ENCODE results near the gene PFDN1. TPM values are rescaled to one million over a fixed set of nuclear protein-coding genes. Genes with fewer than 3 reads are reported as not detected.
"Not testable (repeated sequence)": the region's sequence is repeated elsewhere in the genome, so short reads cannot be mapped to it uniquely, and the experiment has no call there.

Gene PFDN1
- total and polyA plus RNA-seq, 5 donors from 2014 or later, result 34.3 to 152 (median 109) TPM

DNA sequence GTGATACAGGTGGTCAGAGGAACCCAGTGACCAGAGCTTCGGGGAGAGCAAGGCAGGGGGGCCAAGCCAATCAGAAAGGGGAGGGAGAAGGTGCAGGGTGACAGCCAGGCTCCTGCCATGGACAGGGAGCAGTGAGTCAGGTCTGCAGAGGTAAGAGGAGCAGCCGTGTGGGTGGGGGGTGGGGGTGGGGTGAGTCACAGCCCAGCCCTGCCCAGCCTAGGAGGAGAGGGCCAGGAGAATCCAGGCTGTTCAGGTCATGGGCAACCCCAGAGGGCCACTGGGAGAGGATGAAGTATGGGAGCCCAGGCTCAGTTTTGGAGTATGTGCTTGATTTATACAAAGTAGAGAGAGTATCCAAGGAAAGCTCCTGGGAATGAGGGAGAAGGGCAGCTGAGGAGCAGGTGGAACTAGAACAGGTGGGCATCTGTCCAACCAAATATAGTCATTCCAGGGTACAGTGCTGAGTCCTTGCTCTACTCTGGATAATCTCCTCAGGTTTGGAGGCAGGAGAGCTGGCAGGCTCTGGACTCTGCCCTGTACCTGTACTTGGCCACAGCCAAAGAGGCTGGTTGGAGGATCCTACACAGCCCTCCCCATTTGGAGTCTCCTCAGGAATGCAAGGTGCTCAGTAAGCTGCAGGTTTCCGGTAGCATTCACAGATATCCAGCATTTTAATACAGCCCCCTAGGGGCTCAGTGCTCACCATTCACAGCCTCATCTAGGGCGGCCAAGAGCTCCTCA is 42.0 kb upstream of the PFDN1 start:
- Histone ChIP-seq H3K27ac (ENCODE audit: insufficient read depth, low read length, poor library complexity, severe bottlenecking) (no peak overlapping the region), H3K36me3 (ENCODE audit: control insufficient read depth, insufficient read depth, low read length) (no peaks in the 10 kb centered on the region), H3K4me1 (ENCODE audit: control insufficient read depth, insufficient read depth, low read length, poor library complexity, severe bottlenecking) (peaks cover 28% of the 10 kb centered on the region), H3K4me3 (ENCODE audit: low read depth, low read length) (no peak overlapping the region), H3K9me3 (ENCODE audit: control insufficient read depth in 2 of 2, low read length in 2 of 2) (no peaks in the 10 kb centered on the region), H3K27me3 (ENCODE audit: control insufficient read depth, insufficient read depth, low read length) (peaks cover 3% of the 10 kb centered on the region)
- Mint-ChIP-seq H3K36me3 (no peaks in the 10 kb centered on the region), H3K27ac (no peak overlapping the region), H3K4me1 (peaks cover 12 to 58% (median 23%) of the 10 kb centered on the region in 4 donors), H3K27me3 (peaks cover 16% of the 10 kb centered on the region), H3K4me3 (peak overlapping the region; percentile 48 to 88 (median 82)), H3K9me3 (peaks cover 0 to 2% (median 0%) of the 10 kb centered on the region in 7 donors)
- ATAC-seq (ENCODE audit: low read depth in 2 of 2), result no peak
- no peak for DNase-seq

DNA sequence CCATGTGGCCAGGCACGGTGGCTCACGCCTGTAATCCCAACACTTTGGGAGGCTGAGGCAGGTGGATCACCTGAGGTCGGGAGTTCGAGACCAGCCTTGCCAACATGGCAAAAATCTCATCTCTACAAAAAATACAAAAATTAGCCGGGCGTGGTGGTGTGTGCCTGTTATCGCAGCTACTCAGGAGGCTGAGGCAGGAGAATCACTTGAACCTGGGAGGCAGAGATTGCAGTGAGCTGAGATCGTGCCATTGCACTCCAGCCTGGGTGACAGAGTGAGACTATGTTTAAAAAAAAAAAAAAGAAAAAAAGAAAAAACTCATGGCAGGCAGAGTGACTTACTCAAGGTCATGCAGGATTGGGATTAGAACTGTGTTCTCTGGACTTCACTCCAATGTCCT is 40.9 kb upstream of the PFDN1 start:
- H3K36me3 ChIP-seq (ENCODE audit: control insufficient read depth, insufficient read depth, low read length); H3K9me3 ChIP-seq (ENCODE audit: control insufficient read depth in 2 of 2, low read length in 2 of 2); H3K9me3 Mint-ChIP-seq; H3K27ac ChIP-seq (ENCODE audit: insufficient read depth, low read length, poor library complexity, severe bottlenecking); H3K36me3 Mint-ChIP-seq; DNase-seq; H3K27me3 ChIP-seq (ENCODE audit: control insufficient read depth, insufficient read depth, low read length); H3K4me3 ChIP-seq (ENCODE audit: low read depth, low read length); ATAC-seq (ENCODE audit: low read depth in 2 of 2): not testable (repeated sequence)
- Mint-ChIP-seq H3K27me3 (peaks cover 16% of the 10 kb centered on the region), H3K27ac (peak overlapping the region in 1 of 3 donors; percentile 7), H3K4me1 (peaks cover 12 to 58% (median 22%) of the 10 kb centered on the region in 4 donors), H3K4me3 (peak overlapping the region in 2 of 4 donors; percentile 48 to 73)
- H3K4me1 ChIP-seq (ENCODE audit: control insufficient read depth, insufficient read depth, low read length, poor library complexity, severe bottlenecking), result peaks cover 28% of the 10 kb centered on the region

DNA sequence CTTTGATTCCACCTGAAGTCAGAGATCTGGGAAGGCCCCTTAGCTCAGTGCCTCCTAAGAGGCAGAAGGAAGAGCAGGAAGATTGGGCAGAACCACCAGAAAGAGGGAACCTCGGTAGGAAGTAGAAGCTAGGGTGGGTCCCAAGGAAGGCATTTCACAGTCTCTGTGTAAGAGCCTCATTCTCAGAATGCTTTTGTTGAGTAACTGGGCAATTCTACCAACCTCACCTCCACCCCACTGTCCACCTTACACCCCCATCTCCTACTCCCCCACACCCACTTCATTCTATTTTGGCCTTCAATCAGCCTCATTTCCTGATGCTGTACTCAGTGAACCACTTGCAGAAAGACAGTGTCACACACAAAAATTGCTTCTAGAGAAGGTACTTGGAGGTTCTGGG is 40.0 kb upstream of the PFDN1 start:
- H3K27ac ChIP-seq (ENCODE audit: insufficient read depth, low read length, poor library complexity, severe bottlenecking), result no peak overlapping the region
- H3K27ac Mint-ChIP-seq, result peak overlapping the region in 2 of 3 donors; percentile 67 to 81
- no peaks in the 10 kb centered on the region for H3K36me3 ChIP-seq (ENCODE audit: control insufficient read depth, insufficient read depth, low read length)
- ATAC-seq (ENCODE audit: low read depth in 2 of 2) (no peak), DNase-seq (peak in 1 of 3 donors; percentile 42)
- peak overlapping the region in 2 of 4 donors; percentile 56 to 73 for H3K4me3 Mint-ChIP-seq
- peaks cover 3% of the 10 kb centered on the region for H3K27me3 ChIP-seq (ENCODE audit: control insufficient read depth, insufficient read depth, low read length)
- H3K4me1 Mint-ChIP-seq, result peaks cover 12 to 58% (median 21%) of the 10 kb centered on the region in 4 donors
- no peaks in the 10 kb centered on the region for H3K9me3 ChIP-seq (ENCODE audit: control insufficient read depth in 2 of 2, low read length in 2 of 2)
- peaks cover 0 to 2% (median 0%) of the 10 kb centered on the region in 7 donors for H3K9me3 Mint-ChIP-seq
- H3K4me3 ChIP-seq (ENCODE audit: low read depth, low read length), result no peak overlapping the region
- H3K4me1 ChIP-seq (ENCODE audit: control insufficient read depth, insufficient read depth, low read length, poor library complexity, severe bottlenecking), result peaks cover 28% of the 10 kb centered on the region
- H3K36me3 Mint-ChIP-seq, result no peaks in the 10 kb centered on the region
- peaks cover 16% of the 10 kb centered on the region for H3K27me3 Mint-ChIP-seq

DNA sequence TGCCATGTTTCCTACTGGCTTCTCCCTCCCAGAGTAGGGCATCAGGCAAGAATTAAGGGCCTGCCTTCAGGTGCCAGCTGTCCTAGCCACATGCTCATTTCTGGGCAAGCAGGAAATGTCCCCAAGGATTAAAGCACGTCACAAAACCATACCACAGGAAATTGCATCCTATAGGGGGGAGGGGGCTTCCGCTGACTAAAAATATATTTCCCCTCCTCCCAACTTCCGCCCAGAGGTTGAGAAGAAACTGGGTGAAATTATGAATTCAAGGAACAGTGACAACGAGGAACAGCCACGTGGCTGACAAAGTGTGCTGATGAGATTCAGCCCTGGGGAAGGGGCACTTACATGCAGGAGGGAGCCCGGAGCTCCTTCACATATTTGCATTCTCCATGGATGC is 39.4 kb upstream of the PFDN1 start:
- H3K4me1 ChIP-seq (ENCODE audit: control insufficient read depth, insufficient read depth, low read length, poor library complexity, severe bottlenecking), result peaks cover 28% of the 10 kb centered on the region
- peak overlapping the region in 3 of 4 donors; percentile 1 to 73 (median 56) for H3K4me3 Mint-ChIP-seq
- H3K36me3 ChIP-seq (ENCODE audit: control insufficient read depth, insufficient read depth, low read length), result no peaks in the 10 kb centered on the region
- peak in 1 of 3 donors; percentile 87 for DNase-seq
- H3K9me3 ChIP-seq (ENCODE audit: control insufficient read depth in 2 of 2, low read length in 2 of 2), result no peaks in the 10 kb centered on the region
- no peak overlapping the region for H3K27ac ChIP-seq (ENCODE audit: insufficient read depth, low read length, poor library complexity, severe bottlenecking)
- ATAC-seq (ENCODE audit: low read depth in 2 of 2), result no peak
- peak overlapping the region; percentile 16 for H3K4me3 ChIP-seq (ENCODE audit: low read depth, low read length)
- H3K4me1 Mint-ChIP-seq, result peaks cover 12 to 56% (median 21%) of the 10 kb centered on the region in 4 donors
- H3K27me3 Mint-ChIP-seq, result peaks cover 16% of the 10 kb centered on the region
- peaks cover 0 to 2% (median 0%) of the 10 kb centered on the region in 7 donors for H3K9me3 Mint-ChIP-seq
- H3K36me3 Mint-ChIP-seq, result no peaks in the 10 kb centered on the region
- H3K27ac Mint-ChIP-seq, result peak overlapping the region; percentile 18 to 81 (median 36)
- peaks cover 1% of the 10 kb centered on the region for H3K27me3 ChIP-seq (ENCODE audit: control insufficient read depth, insufficient read depth, low read length)

DNA sequence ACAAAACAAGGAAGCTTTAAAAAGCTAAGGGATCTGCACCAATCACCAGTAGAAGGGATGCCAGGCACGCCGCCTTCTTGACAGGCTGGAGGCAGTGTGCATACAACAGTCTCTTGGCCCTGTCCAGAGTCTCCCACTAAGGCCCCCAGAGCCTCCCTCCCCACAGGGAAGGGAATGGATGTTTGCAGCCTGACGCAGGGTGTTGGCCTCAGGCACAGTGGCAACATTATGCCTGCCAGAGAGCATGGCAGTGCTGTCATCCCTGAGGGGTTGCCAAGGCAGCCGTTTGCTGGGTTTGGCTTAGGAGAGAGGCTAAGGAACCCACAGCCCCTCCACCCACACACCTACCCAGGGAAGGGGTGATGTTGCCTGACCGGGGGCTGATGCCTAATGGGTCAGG is 38.7 kb upstream of the PFDN1 start:
- H3K9me3 ChIP-seq (ENCODE audit: control insufficient read depth in 2 of 2, low read length in 2 of 2), result no peaks in the 10 kb centered on the region
- no peak for ATAC-seq (ENCODE audit: low read depth in 2 of 2)
- no peak overlapping the region for H3K4me3 ChIP-seq (ENCODE audit: low read depth, low read length)
- Mint-ChIP-seq H3K27ac (peak overlapping the region in 1 of 3 donors; percentile 81), H3K4me1 (peaks cover 9 to 50% (median 18%) of the 10 kb centered on the region in 4 donors), H3K4me3 (no peak overlapping the region), H3K27me3 (peaks cover 11% of the 10 kb centered on the region), H3K36me3 (no peaks in the 10 kb centered on the region), H3K9me3 (peaks cover 0 to 2% (median 0%) of the 10 kb centered on the region in 7 donors)
- DNase-seq, result no peak
- H3K27me3 ChIP-seq (ENCODE audit: control insufficient read depth, insufficient read depth, low read length), result no peaks in the 10 kb centered on the region
- H3K4me1 ChIP-seq (ENCODE audit: control insufficient read depth, insufficient read depth, low read length, poor library complexity, severe bottlenecking), result peaks cover 24% of the 10 kb centered on the region
- no peak overlapping the region for H3K27ac ChIP-seq (ENCODE audit: insufficient read depth, low read length, poor library complexity, severe bottlenecking)
- no peaks in the 10 kb centered on the region for H3K36me3 ChIP-seq (ENCODE audit: control insufficient read depth, insufficient read depth, low read length)

DNA sequence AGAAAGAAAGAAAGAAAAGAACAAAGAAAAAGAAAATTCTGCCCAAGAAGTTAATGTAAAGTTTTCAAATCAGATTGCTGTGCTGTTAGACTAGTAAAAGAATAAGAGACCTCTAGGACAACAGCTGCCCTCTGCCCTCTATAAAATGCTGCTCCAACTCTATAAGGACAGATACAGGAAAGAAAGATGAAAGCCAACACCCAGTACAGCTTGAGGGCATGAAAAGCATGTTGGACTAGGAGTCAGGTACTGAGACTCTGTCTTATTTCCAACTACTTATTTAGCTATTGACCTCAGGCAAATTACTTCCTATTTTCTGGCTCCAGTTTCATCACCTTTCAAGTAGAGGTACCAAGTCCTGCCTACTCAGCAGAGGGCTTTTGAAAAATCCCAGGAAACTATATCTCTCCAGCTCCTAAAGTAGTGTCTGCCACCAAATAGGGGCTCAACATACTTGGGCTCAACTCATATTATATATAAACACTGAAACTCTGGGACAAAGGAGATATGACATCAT is 37.8 kb upstream of the PFDN1 start:
- Histone ChIP-seq H3K36me3 (ENCODE audit: control insufficient read depth, insufficient read depth, low read length) (no peaks in the 10 kb centered on the region), H3K27me3 (ENCODE audit: control insufficient read depth, insufficient read depth, low read length) (no peaks in the 10 kb centered on the region), H3K27ac (ENCODE audit: insufficient read depth, low read length, poor library complexity, severe bottlenecking) (no peak overlapping the region), H3K9me3 (ENCODE audit: control insufficient read depth in 2 of 2, low read length in 2 of 2) (no peaks in the 10 kb centered on the region), H3K4me3 (ENCODE audit: low read depth, low read length) (no peak overlapping the region), H3K4me1 (ENCODE audit: control insufficient read depth, insufficient read depth, low read length, poor library complexity, severe bottlenecking) (peaks cover 17% of the 10 kb centered on the region)
- DNase-seq (no peak), ATAC-seq (ENCODE audit: low read depth in 2 of 2) (no peak)
- H3K4me3 Mint-ChIP-seq, result no peak overlapping the region
- H3K36me3 Mint-ChIP-seq, result no peaks in the 10 kb centered on the region
- H3K27me3 Mint-ChIP-seq, result peaks cover 11% of the 10 kb centered on the region
- peaks cover 0 to 2% (median 0%) of the 10 kb centered on the region in 7 donors for H3K9me3 Mint-ChIP-seq
- H3K4me1 Mint-ChIP-seq, result peaks cover 9 to 44% (median 18%) of the 10 kb centered on the region in 4 donors
- no peak overlapping the region for H3K27ac Mint-ChIP-seq

DNA sequence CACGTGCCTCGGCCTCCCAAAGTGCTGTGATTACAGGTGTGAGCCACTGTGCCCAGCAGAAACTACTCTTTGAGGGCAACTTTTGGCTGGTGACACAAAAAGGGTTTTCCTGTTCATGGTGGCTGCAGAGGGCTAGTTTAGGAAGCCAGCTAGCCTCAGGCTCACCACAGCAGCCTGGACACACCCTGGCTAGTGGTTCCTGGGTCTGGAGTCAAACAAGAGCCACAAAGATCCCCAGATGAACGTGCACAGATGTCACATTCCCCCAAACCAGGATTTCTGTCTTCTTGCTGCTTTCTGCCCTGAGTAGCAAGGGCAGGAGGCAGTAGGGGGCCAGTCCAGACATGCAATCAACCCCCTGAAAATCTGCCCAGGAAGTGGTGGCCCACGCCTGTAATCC is 36.7 kb upstream of the PFDN1 start:
- Histone ChIP-seq H3K27ac (ENCODE audit: insufficient read depth, low read length, poor library complexity, severe bottlenecking) (no peak overlapping the region), H3K4me3 (ENCODE audit: low read depth, low read length) (no peak overlapping the region), H3K4me1 (ENCODE audit: control insufficient read depth, insufficient read depth, low read length, poor library complexity, severe bottlenecking) (peaks cover 16% of the 10 kb centered on the region), H3K9me3 (ENCODE audit: control insufficient read depth in 2 of 2, low read length in 2 of 2) (no peaks in the 10 kb centered on the region), H3K36me3 (ENCODE audit: control insufficient read depth, insufficient read depth, low read length) (no peaks in the 10 kb centered on the region), H3K27me3 (ENCODE audit: control insufficient read depth, insufficient read depth, low read length) (no peaks in the 10 kb centered on the region)
- DNase-seq (no peak), ATAC-seq (ENCODE audit: low read depth in 2 of 2) (no peak)
- H3K27me3 Mint-ChIP-seq, result peaks cover 5% of the 10 kb centered on the region
- no peak overlapping the region for H3K27ac Mint-ChIP-seq
- H3K9me3 Mint-ChIP-seq, result no peaks in the 10 kb centered on the region
- H3K4me3 Mint-ChIP-seq, result no peak overlapping the region
- no peaks in the 10 kb centered on the region for H3K36me3 Mint-ChIP-seq
- peaks cover 9 to 39% (median 15%) of the 10 kb centered on the region in 4 donors for H3K4me1 Mint-ChIP-seq
